ENCODE results near the gene CA5B.

- TF ChIP-seq CTCF (conservative IDR thresholded peaks at IDR 0.05) (no peak), ZFX (IDR thresholded peaks at IDR 0.05) (no peak)
Observed at GRCh38 chrX:15781961-15782699, 44.1 kb downstream of the CA5B start.
